Transverse colon (tissue), 4 donors: ENCODE data around the gene SACM1L. TPM values are rescaled to one million over a fixed set of nuclear protein-coding genes. Genes with fewer than 3 reads are reported as not detected.

ENCODE experiments used
- DNase-seq: peaks from one replicate; pipeline ENCODE4 v3.0.0-alpha.2; 2019
- H3K27ac ChIP-seq, 4 donors: fragments of 200-600 bp; sonication (generic); 2 replicates each; pipeline ENCODE4 v1.5.1; 2016 to 2018; ENCODE audit warnings: inconsistent platforms in 4 of 4
- H3K27me3 ChIP-seq: fragments of 200-600 bp; sonication (generic); 2 replicates; pipeline ENCODE4 v1.5.1; 2017; ENCODE audit warnings: inconsistent platforms
- H3K36me3 ChIP-seq, 4 donors: fragments of 200-600 bp; sonication (generic); 2 replicates each; pipeline ENCODE4 v1.5.1; 2017 to 2019; ENCODE audit warnings: inconsistent platforms in 4 of 4
- H3K4me1 ChIP-seq, 4 donors: fragments of 200-600 bp; sonication (generic); 2 replicates each; pipeline ENCODE4 v1.5.1; 2017 to 2020; ENCODE audit warnings: inconsistent platforms in 4 of 4
- H3K4me3 ChIP-seq, 4 donors: fragments of 200-600 bp; sonication (generic); 1 replicate in 1 of 4; 2 replicates in 3 of 4; pipeline versions ENCODE4 v1.5.1 to v1.6.1; 2017 to 2019; ENCODE audit warnings: inconsistent platforms in 4 of 4
- H3K9me3 ChIP-seq, 2 donors: fragments of 200-600 bp; sonication (generic); 2 replicates each; pipeline ENCODE4 v1.5.1; 2017 to 2019; ENCODE audit warnings: inconsistent platforms in 2 of 2
- CTCF ChIP-seq, 5 experiments: fragments of 200-600 bp in 3 of 5; fragments of 450-650 bp in 2 of 5; sonication (generic) in 3 of 5; IDR thresholded peaks; 1 replicate in 2 of 5; 2 replicates in 3 of 5; pipeline ENCODE4 v1.5.1; 2016 to 2017; ENCODE audit warnings: antibody characterized with exemption in 5 of 5, inconsistent platforms in 3 of 5, mild to moderate bottlenecking in 2 of 5, moderate library complexity in 1 of 5
- EP300 ChIP-seq: sonication (generic); formaldehyde crosslinking; IDR thresholded peaks from one replicate; pipeline ENCODE4 v1.6.1; 2017; ENCODE audit warnings: antibody characterized with exemption, low read depth
- POLR2A ChIP-seq: fragments of 450-650 bp; IDR thresholded peaks from one replicate; pipeline ENCODE4 v1.6.1; 2016; ENCODE audit warnings: antibody characterized with exemption, mild to moderate bottlenecking, moderate library complexity
- POLR2AphosphoS5 ChIP-seq, 3 donors: sonication (generic); formaldehyde crosslinking; IDR thresholded peaks; one replicate each; pipeline ENCODE4 v1.6.1; 2016; ENCODE audit warnings: antibody characterized with exemption in 3 of 3
- WGBS, 2 donors: methylation state at CpG; one replicate each; pipeline ENCODE4 v1.1.5; 2018; ENCODE audit warnings: low coverage in 1 of 2; 5-methylcytosine and 5-hydroxymethylcytosine counted together
- in situ Hi-C, 4 donors: fragments of 200-750 bp; cut with MboI; loops; one replicate each; pipeline versions ENCODE4 v1.15.0 to v1.15.1; 2017; ENCODE audit warnings: low sequenced_read_pairs in 3 of 4, low pct_ligation_motif_present in 1 of 4, low pct_unique_long_range_greater_than_20kb in 1 of 4
- intact Hi-C: fragments of 100-400 bp; cut with DNase I; formaldehyde crosslinking; loops from one replicate; pipeline ENCODE4 v1.15.1; 2023; ENCODE audit warnings: low total_unique reads
- total RNA-seq, 4 donors: library from RNA; depleted of rRNA; stranded (reverse); fragments of >200 nt; gene quantifications; one replicate each; pipeline ENCODE4 v1.1.0, GENCODE V29; 2016

SACM1L gene
- total RNA-seq, 4 donors from 2014 or later, result 8.6 to 71.9 (median 53.8) TPM

- Histone ChIP-seq H3K9me3 (no peaks in the 10 kb centered on the region), H3K36me3 (peaks cover 0 to 9% (median 4%) of the 10 kb centered on the region in 4 donors), H3K27me3 (no peaks in the 10 kb centered on the region), H3K4me1 (peaks cover 0 to 50% (median 20%) of the 10 kb centered on the region in 4 donors), H3K27ac (no peak overlapping the region), H3K4me3 (no peak overlapping the region)
- intact Hi-C loops (no loop called here), in situ Hi-C loops (no loop called here)
- WGBS, 2 donors, result 42 to 50% methylated on average over 7 to 9 of the region's 9 CpGs
- TF ChIP-seq CTCF (IDR thresholded peaks at IDR 0.05) (no peak), EP300 (no peak), POLR2A (no peak)
- DNase-seq, result no peak
These were observed 12.1 kb downstream of the SACM1L start for GRCh38 chr3:45701172-45701867.

- intact Hi-C loops, result no loop called here
These were observed 15.2 kb downstream of the SACM1L start for GRCh38 chr3:45704301-45704943.

GRCh38 chr3:45705839-45706808 is 16.9 kb downstream of the SACM1L start:
- H3K27ac ChIP-seq, result no peak overlapping the region
- no peak for DNase-seq

More at GRCh38 chr3:45704301-45704943, 15.2 kb downstream of the SACM1L start:
- peaks cover 0 to 31% (median 17%) of the 10 kb centered on the region in 4 donors for H3K4me1 ChIP-seq
- H3K9me3 ChIP-seq, result no peaks in the 10 kb centered on the region
- no peak for TF ChIP-seq CTCF (IDR thresholded peaks at IDR 0.05)
- H3K27me3 ChIP-seq, result no peaks in the 10 kb centered on the region
- DNase-seq, result no peak
- H3K4me3 ChIP-seq, result no peak overlapping the region
- 94 to 96% methylated on average over 4 of the region's 4 CpGs for WGBS, 2 donors
- in situ Hi-C loops, result no loop called here
- H3K36me3 ChIP-seq, result peaks cover 0 to 20% (median 8%) of the 10 kb centered on the region in 4 donors
- H3K27ac ChIP-seq, result no peak overlapping the region

GRCh38 chr3:45711931-45712330 is 22.7 kb downstream of the SACM1L start:
- H3K36me3 ChIP-seq, result peaks cover 0 to 46% (median 17%) of the 10 kb centered on the region in 4 donors
- H3K27ac ChIP-seq, result no peak overlapping the region
- no peaks in the 10 kb centered on the region for H3K4me1 ChIP-seq
- H3K4me3 ChIP-seq, result no peak overlapping the region
- no peaks in the 10 kb centered on the region for H3K27me3 ChIP-seq
- no peaks in the 10 kb centered on the region for H3K9me3 ChIP-seq
- intact Hi-C loops (no loop called here), in situ Hi-C loops (no loop called here)
- WGBS, 2 donors, result 78 to 98% methylated on average over 4 of the region's 4 CpGs
- no peak for TF ChIP-seq POLR2AphosphoS5 (IDR thresholded peaks at IDR 0.05)
- no peak for TF ChIP-seq POLR2A
- no peak for TF ChIP-seq CTCF (IDR thresholded peaks at IDR 0.05)
- TF ChIP-seq EP300, result no peak
- no peak for DNase-seq

More at GRCh38 chr3:45705839-45706808, 16.9 kb downstream of the SACM1L start:
- Histone ChIP-seq H3K4me1 (peaks cover 0 to 14% (median 13%) of the 10 kb centered on the region in 4 donors), H3K36me3 (peaks cover 0 to 30% (median 8%) of the 10 kb centered on the region in 4 donors), H3K27me3 (no peaks in the 10 kb centered on the region), H3K9me3 (no peaks in the 10 kb centered on the region), H3K4me3 (no peak overlapping the region)
- no peak for TF ChIP-seq EP300
- in situ Hi-C loops, result no loop called here
- intact Hi-C loops, result no loop called here
- 59 to 88% methylated on average over 2 of the region's 2 CpGs for WGBS, 2 donors
